ENCODE data around the gene ALG8.
"Not testable (repeated sequence)": the region's sequence is repeated elsewhere in the genome, so short reads cannot be mapped to it uniquely, and the experiment has no call there.

ALG8 gene

GRCh38 chr11:78139422-78140391 is at the start of gene ALG8:
ALG8 (minus strand) TSS chr11:78139626; CDS start chr11:78139588, 38 bp downstream.
- peak; percentile 94 to 96 for DNase-seq (ENCODE audit: low read depth in 2 of 2)

- peak; percentile 83 to 89 for DNase-seq (ENCODE audit: low read depth in 2 of 2)
Measured at GRCh38 chr11:78188286-78189173, 49.1 kb upstream of the ALG8 start, which contains the start of the genes KCTD21 and USP35. KCTD21 (minus strand) TSS chr11:78188626; CDS start chr11:78174554, 14,072 bp downstream. USP35 (plus strand) TSS chr11:78188919; CDS start chr11:78196246, 7,327 bp downstream.

- DNase-seq (ENCODE audit: low read depth in 2 of 2) = peak; percentile 65 to 71
Measured at GRCh38 chr11:78187366-78188285, 48.2 kb upstream of the ALG8 start.

- DNase-seq (ENCODE audit: low read depth in 2 of 2) = no peak
Measured at GRCh38 chr11:78181185-78181584, 41.8 kb upstream of the ALG8 start.

GRCh38 chr11:78180751-78181150 is 41.3 kb upstream of the ALG8 start:
- DNase-seq (ENCODE audit: low read depth in 2 of 2) = no peak

- no peak for DNase-seq (ENCODE audit: low read depth in 2 of 2)
Measured at GRCh38 chr11:78179459-78180071, 40.1 kb upstream of the ALG8 start.

- DNase-seq (ENCODE audit: low read depth in 2 of 2) = no peak
Measured at GRCh38 chr11:78177216-78177615, 37.8 kb upstream of the ALG8 start.

GRCh38 chr11:78176605-78177141 is 37.2 kb upstream of the ALG8 start:
- DNase-seq (ENCODE audit: low read depth in 2 of 2) = no peak

GRCh38 chr11:78175862-78176261 is 36.4 kb upstream of the ALG8 start:
- not testable (repeated sequence) for DNase-seq (ENCODE audit: low read depth in 2 of 2)

- no peak for DNase-seq (ENCODE audit: low read depth in 2 of 2)
Measured at GRCh38 chr11:78171951-78172350, 32.5 kb upstream of the ALG8 start.

- no peak for DNase-seq (ENCODE audit: low read depth in 2 of 2)
Measured at GRCh38 chr11:78170874-78171549, 31.6 kb upstream of the ALG8 start.

GRCh38 chr11:78170413-78170812 is 31.0 kb upstream of the ALG8 start:
- no peak for DNase-seq (ENCODE audit: low read depth in 2 of 2)

- no peak for DNase-seq (ENCODE audit: low read depth in 2 of 2)
Measured at GRCh38 chr11:78168539-78169477, 29.4 kb upstream of the ALG8 start.

GRCh38 chr11:78166855-78167469 is 27.5 kb upstream of the ALG8 start:
- no peak for DNase-seq (ENCODE audit: low read depth in 2 of 2)

GRCh38 chr11:78164471-78164870 is 25.0 kb upstream of the ALG8 start:
- no peak for DNase-seq (ENCODE audit: low read depth in 2 of 2)

- no peak for DNase-seq (ENCODE audit: low read depth in 2 of 2)
Measured at GRCh38 chr11:78163828-78164227, 24.4 kb upstream of the ALG8 start.

- no peak for DNase-seq (ENCODE audit: low read depth in 2 of 2)
Measured at GRCh38 chr11:78161962-78162371, 22.5 kb upstream of the ALG8 start.

- DNase-seq (ENCODE audit: low read depth in 2 of 2) = no peak
Measured at GRCh38 chr11:78161346-78161745, 21.9 kb upstream of the ALG8 start.

Data from stimulated activated CD4-positive, alpha-beta T cell treated with anti-CD3 and anti-CD28 coated beads, Interleukin-12 subunit alpha, Interleukin-12 subunit beta, amount 100 ng/mL, for 24 hours (primary cell).